Neuronal stem cell (in vitro differentiated cells): Measurements from ENCODE around the gene ACAT2. TPM values are rescaled to one million over a fixed set of nuclear protein-coding genes. Genes with fewer than 3 reads are reported as not detected.
"Not testable (repeated sequence)": the region's sequence is repeated elsewhere in the genome, so short reads cannot be mapped to it uniquely, and the experiment has no call there.

Experiments used
- DNase-seq: peaks from one replicate; pipeline ENCODE4 v3.0.0-alpha.2; 2013; ENCODE audit warnings: low spot score
- H2AFZ ChIP-seq: one replicate; pipeline ENCODE4 v1.6.1; 2013; ENCODE audit warnings: mild to moderate bottlenecking, low read length, inconsistent platforms
- H2AK5ac ChIP-seq: 2 replicates; pipeline ENCODE4 v1.6.1; 2013; ENCODE audit warnings: low read depth, mild to moderate bottlenecking, inconsistent platforms, low read length, moderate library complexity, mixed read lengths
- H2BK120ac ChIP-seq: 2 replicates; pipeline ENCODE4 v1.6.1; 2013; ENCODE audit warnings: low read depth, mild to moderate bottlenecking, inconsistent platforms, low read length, moderate library complexity, mixed read lengths
- H2BK12ac ChIP-seq: one replicate; pipeline ENCODE4 v1.6.1; 2013; ENCODE audit warnings: low read length, inconsistent platforms
- H2BK15ac ChIP-seq: 2 replicates; pipeline ENCODE4 v1.6.1; 2013; ENCODE audit warnings: mild to moderate bottlenecking, low read length, inconsistent platforms, mixed read lengths
- H2BK5ac ChIP-seq: one replicate; pipeline ENCODE4 v1.6.1; 2013; ENCODE audit warnings: inconsistent platforms, mild to moderate bottlenecking, low read length, moderate library complexity
- H3K14ac ChIP-seq: one replicate; pipeline ENCODE4 v1.6.1; 2013; ENCODE audit warnings: low read length, inconsistent platforms
- H3K18ac ChIP-seq: 2 replicates; pipeline ENCODE4 v1.6.1; 2013; ENCODE audit warnings: low read length, inconsistent platforms
- H3K23ac ChIP-seq: 2 replicates; pipeline ENCODE4 v1.6.1; 2013; ENCODE audit warnings: low read depth, mild to moderate bottlenecking, mixed read lengths, low read length, inconsistent platforms; ENCODE audit not compliant: poor library complexity
- H3K27ac ChIP-seq: replicated peaks from 3 replicates; pipeline ENCODE4 v1.5.1; 2013; ENCODE audit warnings: low read length, inconsistent platforms
- H3K27me3 ChIP-seq, 3 experiments: 2 replicates each; pipeline ENCODE4 v1.6.1; 2013; ENCODE audit warnings: low read length in 3 of 3, mild to moderate bottlenecking in 2 of 3, inconsistent platforms in 1 of 3, low read depth in 1 of 3, mixed read lengths in 1 of 3, moderate library complexity in 1 of 3; ENCODE audit not compliant: control insufficient read depth in 3 of 3, insufficient read depth in 3 of 3
- H3K36me3 ChIP-seq, 2 donors: replicated peaks in 1 of 2; 2 replicates each; pipeline ENCODE4 v1.6.1; 2013; ENCODE audit warnings: low read length in 2 of 2; ENCODE audit not compliant: control insufficient read depth in 2 of 2, insufficient read depth in 2 of 2
- H3K4ac ChIP-seq: 2 replicates; pipeline ENCODE4 v1.6.1; 2013; ENCODE audit warnings: inconsistent platforms, mild to moderate bottlenecking, low read length, moderate library complexity
- H3K4me1 ChIP-seq, 2 donors: 1 replicate in 1 of 2; 2 replicates in 1 of 2; pipeline ENCODE4 v1.6.1; 2013; ENCODE audit warnings: low read length in 2 of 2, low read depth in 1 of 2; ENCODE audit not compliant: control insufficient read depth in 2 of 2, insufficient read depth in 1 of 2
- H3K4me2 ChIP-seq: one replicate; pipeline ENCODE4 v1.6.1; 2013; ENCODE audit warnings: mild to moderate bottlenecking, low read length, inconsistent platforms; ENCODE audit not compliant: insufficient read depth, poor library complexity, severe bottlenecking
- H3K4me3 ChIP-seq, 2 donors: 2 replicates each; pipeline ENCODE4 v1.5.1; 2013; ENCODE audit warnings: low read length in 2 of 2, mild to moderate bottlenecking in 2 of 2, inconsistent platforms in 1 of 2, moderate library complexity in 1 of 2
- H3K79me1 ChIP-seq: one replicate; pipeline ENCODE4 v1.6.1; 2013; ENCODE audit warnings: low read depth, mild to moderate bottlenecking, inconsistent platforms, low read length, moderate library complexity
- H3K9ac ChIP-seq: one replicate; pipeline ENCODE4 v1.6.1; 2013; ENCODE audit warnings: mild to moderate bottlenecking, low read depth, low read length, inconsistent platforms; ENCODE audit not compliant: poor library complexity
- H3K9me3 ChIP-seq, 2 donors: replicated peaks in 1 of 2; 2 replicates each; pipeline versions ENCODE3 to v1.6.1; 2013; ENCODE audit warnings: low read length in 2 of 2, mild to moderate bottlenecking in 2 of 2, inconsistent platforms in 1 of 2, low read depth in 1 of 2, mixed read lengths in 1 of 2, moderate library complexity in 1 of 2; ENCODE audit not compliant: control insufficient read depth in 2 of 2, insufficient read depth in 1 of 2
- H4K8ac ChIP-seq: one replicate; pipeline ENCODE4 v1.6.1; 2013; ENCODE audit warnings: low read depth, mild to moderate bottlenecking, inconsistent platforms, low read length, moderate library complexity
- H4K91ac ChIP-seq: one replicate; pipeline ENCODE4 v1.6.1; 2013; ENCODE audit warnings: low read length, low read depth, mild to moderate bottlenecking, inconsistent platforms; ENCODE audit not compliant: poor library complexity
- WGBS, 2 donors: extraction: QIAGEN DNeasy Blood & Tissue Kit; methylation state at CpG; one replicate each; pipeline ENCODE4 v1.1.7; 2013; ENCODE audit warnings: missing lambda C conversion rate in 2 of 2, mixed read lengths in 1 of 2; ENCODE audit not compliant: insufficient read length in 2 of 2, insufficient replicate concordance in 1 of 2; ENCODE audit errors: extremely low coverage in 2 of 2; 5-methylcytosine and 5-hydroxymethylcytosine counted together
- polyA plus RNA-seq, 2 experiments: library from polyadenylated mRNA; stranded (reverse); fragments of 200-250 nt; gene quantifications; one replicate each; pipeline ENCODE4 v1.2.3, GENCODE V29; 2013

The ACAT2 gene
- 94.5 TPM for polyA plus RNA-seq (2013, experiment 1 of 2)
- 92.4 TPM for polyA plus RNA-seq (2013, experiment 2 of 2)

DNA sequence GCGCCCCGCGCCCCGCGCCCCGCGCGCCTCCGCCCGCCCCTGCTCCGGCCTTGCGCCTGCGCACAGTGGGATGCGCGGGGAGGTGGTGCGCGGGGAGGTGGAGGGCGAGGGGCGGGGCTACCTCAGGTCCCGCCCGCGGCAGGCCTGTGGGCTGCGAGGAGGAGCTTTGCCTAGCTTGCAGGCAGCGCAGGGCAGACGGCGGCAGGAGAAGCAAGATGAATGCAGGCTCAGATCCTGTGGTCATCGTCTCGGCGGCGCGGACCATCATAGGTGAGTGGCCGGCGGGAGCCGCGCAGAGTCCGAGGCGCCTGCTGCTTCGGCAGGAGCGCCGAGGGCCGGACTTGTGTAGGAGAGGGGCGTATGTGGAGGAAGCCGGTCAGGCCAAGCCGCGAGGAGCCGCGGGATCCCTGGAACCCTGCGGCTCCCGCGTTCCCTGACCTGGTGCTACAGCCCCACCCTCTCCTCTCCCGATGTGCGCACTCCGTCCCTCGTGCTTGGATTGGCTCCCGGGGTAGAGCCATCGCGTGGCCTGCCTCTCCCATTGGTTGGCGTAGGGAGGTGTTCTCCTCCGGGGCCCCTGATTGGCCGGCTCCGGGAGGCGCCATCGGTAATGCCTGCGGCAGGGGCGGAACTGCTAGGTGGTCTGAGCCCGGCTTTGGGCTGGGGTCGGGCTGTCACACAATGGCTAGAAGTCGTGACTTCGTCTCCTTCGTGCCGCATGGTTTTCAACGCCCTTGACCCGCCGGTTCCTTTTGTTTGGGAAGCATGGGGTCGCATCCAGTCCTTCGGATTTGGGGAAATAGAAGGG, at the start of gene ACAT2:
ACAT2 (plus strand) TSS at position 173 of the 808 bp plus-strand sequence; CDS start at position 216, 43 bp downstream.
- peak within 1 kb of the TSS; percentile 54 for H2BK5ac ChIP-seq
- peak within 1 kb of the TSS; percentile 13 for H2BK120ac ChIP-seq
- peak within 1 kb of the TSS; percentile 47 for H2BK12ac ChIP-seq
- peak within 1 kb of the TSS; percentile 100 for H3K27ac ChIP-seq
- peak within 1 kb of the TSS; percentile 79 for H2AK5ac ChIP-seq
- peak within 1 kb of the TSS; percentile 92 for H3K4me2 ChIP-seq
- peaks cover 28 to 78% of the 10 kb centered on the region in 2 donors for H3K36me3 ChIP-seq
- H4K91ac ChIP-seq: peak within 1 kb of the TSS; percentile 94
- peak within 1 kb of the TSS; percentile 97 for H4K8ac ChIP-seq
- H3K4me1 ChIP-seq: peaks cover 16 to 28% of the 10 kb centered on the region in 2 donors
- peak within 1 kb of the TSS; percentile 92 for H2AFZ ChIP-seq
- H3K18ac ChIP-seq: peak within 1 kb of the TSS; percentile 99
- H3K14ac ChIP-seq: no peak within 1 kb of the TSS
- peak within 1 kb of the TSS; percentile 93 for H3K9ac ChIP-seq
- H3K4ac ChIP-seq: peak within 1 kb of the TSS; percentile 53
- H3K9me3 ChIP-seq: no peaks in the 10 kb centered on the region
- no peaks in the 10 kb centered on the region for H3K27me3 ChIP-seq
- peak within 1 kb of the TSS; percentile 92 for H3K23ac ChIP-seq
- H3K4me3 ChIP-seq: peak within 1 kb of the TSS; percentile 75 to 97
- peaks cover 13% of the 10 kb centered on the region for H3K79me1 ChIP-seq
- peak within 1 kb of the TSS; percentile 91 for H2BK15ac ChIP-seq
- no CpG with 5 or more reads among the region's 76 CpGs for WGBS, 2 donors
- DNase-seq: peak; percentile 92

GRCh38 chr6:159712389-159712788, 49.5 kb upstream of the ACAT2 start:
- not testable (repeated sequence) for H3K27ac ChIP-seq, H3K4me1 ChIP-seq, H2BK15ac ChIP-seq, H3K36me3 ChIP-seq, H2BK12ac ChIP-seq, H3K4me3 ChIP-seq, H3K4me2 ChIP-seq, H3K4ac ChIP-seq, DNase-seq, H3K18ac ChIP-seq, H4K91ac ChIP-seq, H2BK5ac ChIP-seq, H3K14ac ChIP-seq, H4K8ac ChIP-seq, H3K9ac ChIP-seq, H3K27me3 ChIP-seq, H2AK5ac ChIP-seq, H3K23ac ChIP-seq, H3K9me3 ChIP-seq, H2BK120ac ChIP-seq, H2AFZ ChIP-seq, H3K79me1 ChIP-seq
- no CpG with 5 or more reads among the region's 3 CpGs for WGBS, 2 donors

- Histone ChIP-seq H2AFZ (no peak overlapping the region), H2BK15ac (no peak overlapping the region), H2AK5ac (no peak overlapping the region), H3K23ac (no peak overlapping the region), H2BK120ac (no peak overlapping the region), H4K91ac (no peak overlapping the region), H3K14ac (no peak overlapping the region), H3K4me1 (no peaks in the 10 kb centered on the region), H3K4ac (no peak overlapping the region), H3K4me2 (no peak overlapping the region), H3K18ac (no peak overlapping the region), H3K9ac (no peak overlapping the region), H2BK5ac (no peak overlapping the region), H3K27ac (no peak overlapping the region), H4K8ac (no peak overlapping the region), H3K9me3 (no peaks in the 10 kb centered on the region), H3K36me3 (peaks cover 0 to 8% of the 10 kb centered on the region in 2 donors), H3K4me3 (no peak overlapping the region), H3K27me3 (no peaks in the 10 kb centered on the region), H2BK12ac (no peak overlapping the region), H3K79me1 (peaks cover 2% of the 10 kb centered on the region)
- no CpG with 5 or more reads among the region's 7 CpGs for WGBS, 2 donors
- DNase-seq: no peak
Measured at GRCh38 chr6:159713984-159714383, 47.9 kb upstream of the ACAT2 start.

- Histone ChIP-seq H3K9ac (no peak overlapping the region), H3K14ac (no peak overlapping the region), H3K36me3 (peaks cover 0 to 8% of the 10 kb centered on the region in 2 donors), H3K9me3 (no peaks in the 10 kb centered on the region), H3K27ac (no peak overlapping the region), H3K4ac (no peak overlapping the region), H2BK15ac (no peak overlapping the region), H3K4me3 (no peak overlapping the region), H3K79me1 (peaks cover 2% of the 10 kb centered on the region), H2AFZ (no peak overlapping the region), H2BK12ac (no peak overlapping the region), H4K8ac (no peak overlapping the region), H3K4me2 (no peak overlapping the region), H2BK5ac (no peak overlapping the region), H3K4me1 (no peaks in the 10 kb centered on the region), H4K91ac (no peak overlapping the region), H2AK5ac (no peak overlapping the region), H3K23ac (no peak overlapping the region), H3K18ac (no peak overlapping the region), H2BK120ac (no peak overlapping the region), H3K27me3 (no peaks in the 10 kb centered on the region)
- DNase-seq: no peak
- no CpG with 5 or more reads among the region's 5 CpGs for WGBS, 2 donors
Measured at GRCh38 chr6:159714404-159714803, 47.4 kb upstream of the ACAT2 start.
